ENCODE data around the gene RAB3C. TPM values are rescaled to one million over a fixed set of nuclear protein-coding genes. Genes with fewer than 3 reads are reported as not detected.

Gene RAB3C
- total RNA-seq, 6 experiments from 2014 or later: not detected

- H3K27ac Mint-ChIP-seq: no peak overlapping the region
- no peaks in the 10 kb centered on the region for H3K4me1 Mint-ChIP-seq (ENCODE audit: low read depth)
- no peaks in the 10 kb centered on the region; the same call in 1 of the 2 replicates for H3K27me3 Mint-ChIP-seq (ENCODE audit: insufficient read depth)
- H3K36me3 Mint-ChIP-seq (ENCODE audit: low read depth): no peaks in the 10 kb centered on the region
- no peak for DNase-seq
- H3K9me3 Mint-ChIP-seq: peaks cover 9% of the 10 kb centered on the region
- TF ChIP-seq CTCF (IDR thresholded peaks at IDR 0.05): no peak
- H3K4me3 Mint-ChIP-seq: no peak overlapping the region
Measured at GRCh38 chr5:58774937-58775336, 192.1 kb downstream of the RAB3C start.

DNA sequence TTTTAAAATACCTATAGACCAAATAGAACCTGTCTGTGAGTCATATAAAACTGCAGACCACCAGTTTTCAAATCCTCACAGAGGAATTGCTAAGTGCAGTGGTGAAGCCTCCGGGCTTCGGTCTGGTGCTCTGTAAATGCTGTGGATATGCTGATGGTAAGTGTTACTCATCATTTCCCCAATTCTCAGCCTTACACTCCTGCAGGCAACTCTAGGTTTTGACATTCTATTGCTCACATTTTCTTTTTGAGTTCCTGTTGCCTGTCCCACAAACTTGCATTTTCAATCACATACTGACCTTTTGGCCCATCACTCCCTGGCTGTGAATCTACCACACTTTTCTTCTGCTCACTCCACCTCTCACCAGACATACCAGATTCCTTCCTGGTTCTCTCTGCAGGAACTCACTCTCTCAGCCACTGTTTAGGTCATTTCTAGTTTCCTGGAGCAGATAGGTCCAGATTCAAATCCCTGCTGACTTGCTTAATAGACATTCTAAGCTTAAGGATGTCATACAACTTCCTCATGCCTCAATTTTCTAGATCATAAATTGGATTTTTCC, 192.9 kb downstream of the RAB3C start:
- Mint-ChIP-seq H3K4me3 (no peak overlapping the region), H3K4me1 (ENCODE audit: low read depth) (no peaks in the 10 kb centered on the region), H3K36me3 (ENCODE audit: low read depth) (no peaks in the 10 kb centered on the region), H3K27me3 (ENCODE audit: insufficient read depth) (no peaks in the 10 kb centered on the region; the same call in 1 of the 2 replicates), H3K9me3 (peaks cover 13% of the 10 kb centered on the region), H3K27ac (no peak overlapping the region)
- DNase-seq: no peak
- no peak for TF ChIP-seq CTCF (IDR thresholded peaks at IDR 0.05)

- no peak overlapping the region for H3K27ac Mint-ChIP-seq
- no peak for TF ChIP-seq CTCF (IDR thresholded peaks at IDR 0.05)
- no peaks in the 10 kb centered on the region; the same call in 1 of the 2 replicates for H3K27me3 Mint-ChIP-seq (ENCODE audit: insufficient read depth)
- peaks cover 16% of the 10 kb centered on the region for H3K9me3 Mint-ChIP-seq
- DNase-seq: no peak
- no peaks in the 10 kb centered on the region for H3K4me1 Mint-ChIP-seq (ENCODE audit: low read depth)
- H3K36me3 Mint-ChIP-seq (ENCODE audit: low read depth): no peaks in the 10 kb centered on the region
- no peak overlapping the region for H3K4me3 Mint-ChIP-seq
Measured at GRCh38 chr5:58776559-58776958, 193.7 kb downstream of the RAB3C start.

DNA sequence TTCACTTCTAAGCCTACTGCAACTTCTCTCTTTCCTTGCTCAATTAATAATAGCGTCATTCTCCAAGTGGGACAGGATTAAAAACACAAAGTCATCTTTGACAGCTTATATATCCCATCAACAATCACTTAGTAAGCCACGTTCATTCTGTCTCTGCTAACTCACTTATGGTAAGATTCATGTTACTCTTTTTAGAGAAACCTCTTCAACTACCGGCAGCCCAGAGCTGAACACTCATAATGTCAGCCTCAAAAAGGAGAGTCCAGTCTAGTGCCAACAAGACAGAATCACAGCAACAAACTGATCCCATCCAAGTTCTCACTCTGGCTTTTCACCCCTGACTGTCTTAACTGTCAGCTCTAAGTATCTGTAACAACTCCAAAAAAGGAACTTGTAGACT, 196.0 kb downstream of the RAB3C start:
- no peak for TF ChIP-seq CTCF (IDR thresholded peaks at IDR 0.05)
- no peaks in the 10 kb centered on the region for H3K36me3 Mint-ChIP-seq (ENCODE audit: low read depth)
- H3K27ac Mint-ChIP-seq: no peak overlapping the region
- H3K27me3 Mint-ChIP-seq (ENCODE audit: insufficient read depth): no peaks in the 10 kb centered on the region
- DNase-seq: no peak
- H3K4me3 Mint-ChIP-seq: no peak overlapping the region
- H3K9me3 Mint-ChIP-seq: peaks cover 28% of the 10 kb centered on the region
- no peaks in the 10 kb centered on the region for H3K4me1 Mint-ChIP-seq (ENCODE audit: low read depth)

DNA sequence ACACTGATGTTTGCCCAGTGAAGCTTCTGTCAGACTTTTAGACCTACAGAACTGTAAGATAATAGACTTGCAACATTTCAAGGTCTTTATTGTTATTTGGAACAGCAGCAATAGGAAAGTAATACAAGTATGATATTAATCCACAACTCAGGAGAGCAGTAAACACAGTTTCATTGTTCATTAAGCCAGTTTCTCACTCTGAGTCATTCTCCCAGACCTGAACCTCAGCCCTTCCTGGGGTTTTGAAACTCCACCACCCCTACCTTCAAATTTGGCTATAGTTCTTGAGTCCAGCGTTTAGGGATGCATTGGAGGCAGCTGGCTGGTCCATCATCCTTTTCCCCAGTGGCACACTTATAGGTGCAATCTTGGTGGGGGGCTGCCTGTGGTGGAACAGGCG, 203.2 kb downstream of the RAB3C start:
- no peak overlapping the region for H3K4me3 Mint-ChIP-seq
- DNase-seq: no peak
- TF ChIP-seq CTCF (IDR thresholded peaks at IDR 0.05): no peak
- H3K4me1 Mint-ChIP-seq (ENCODE audit: low read depth): no peaks in the 10 kb centered on the region
- no peak overlapping the region for H3K27ac Mint-ChIP-seq
- H3K27me3 Mint-ChIP-seq (ENCODE audit: insufficient read depth): no peaks in the 10 kb centered on the region
- H3K36me3 Mint-ChIP-seq (ENCODE audit: low read depth): no peaks in the 10 kb centered on the region
- peaks cover 19% of the 10 kb centered on the region; the same call in 1 of the 2 replicates for H3K9me3 Mint-ChIP-seq

Measured in HFFc6 (cell line).